ENCODE data around the gene PARD3. TPM values are rescaled to one million over a fixed set of nuclear protein-coding genes. Genes with fewer than 3 reads are reported as not detected.
A peak's percentile ranks its signal among the peaks of the same experiment; 100 is the strongest.
"Not testable (repeated sequence)": the region's sequence is repeated elsewhere in the genome, so short reads cannot be mapped to it uniquely, and the experiment has no call there.

PARD3 gene
- total RNA-seq, 2 experiments from 2014 or later, result 3.6 to 4.0 TPM

DNA sequence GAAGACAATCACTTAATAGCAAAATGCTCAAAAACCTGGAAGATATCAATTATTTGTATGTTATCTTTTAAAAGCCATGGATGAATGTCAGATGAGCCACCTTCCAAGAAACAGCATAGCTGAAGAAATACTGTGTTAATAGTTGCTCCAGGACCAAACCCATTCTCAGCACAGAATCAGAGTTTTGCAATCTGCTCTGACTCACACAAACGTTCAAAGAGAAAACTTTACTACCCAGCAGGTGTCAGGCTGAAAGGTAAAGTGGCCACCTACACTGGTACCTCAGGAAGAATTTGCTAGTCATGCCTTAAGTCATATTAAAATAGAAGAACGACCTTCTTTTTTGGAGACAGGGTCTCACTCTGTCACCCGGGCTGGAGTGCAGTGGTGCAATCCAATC, 526.5 kb downstream of the PARD3 start:
- no peak overlapping the region for H3K4me3 Mint-ChIP-seq
- H3K9me3 Mint-ChIP-seq, result no peaks in the 10 kb centered on the region
- H3K36me3 Mint-ChIP-seq (ENCODE audit: low read depth), result no peaks in the 10 kb centered on the region
- H3K4me1 Mint-ChIP-seq (ENCODE audit: low read depth), result peaks cover 15% of the 10 kb centered on the region
- intact Hi-C loops (cut with micrococcal nuclease), result loop anchor here (10.0 kb wide), 1 partner anchor 1154 kb away; no protein-coding TSS in a partner anchor
- DNase-seq, result no peak
- peaks cover 19% of the 10 kb centered on the region for H3K27me3 Mint-ChIP-seq (ENCODE audit: low read depth)
- no peak overlapping the region for H3K27ac Mint-ChIP-seq
- CTCF ChIA-PET, result no interaction called here

DNA sequence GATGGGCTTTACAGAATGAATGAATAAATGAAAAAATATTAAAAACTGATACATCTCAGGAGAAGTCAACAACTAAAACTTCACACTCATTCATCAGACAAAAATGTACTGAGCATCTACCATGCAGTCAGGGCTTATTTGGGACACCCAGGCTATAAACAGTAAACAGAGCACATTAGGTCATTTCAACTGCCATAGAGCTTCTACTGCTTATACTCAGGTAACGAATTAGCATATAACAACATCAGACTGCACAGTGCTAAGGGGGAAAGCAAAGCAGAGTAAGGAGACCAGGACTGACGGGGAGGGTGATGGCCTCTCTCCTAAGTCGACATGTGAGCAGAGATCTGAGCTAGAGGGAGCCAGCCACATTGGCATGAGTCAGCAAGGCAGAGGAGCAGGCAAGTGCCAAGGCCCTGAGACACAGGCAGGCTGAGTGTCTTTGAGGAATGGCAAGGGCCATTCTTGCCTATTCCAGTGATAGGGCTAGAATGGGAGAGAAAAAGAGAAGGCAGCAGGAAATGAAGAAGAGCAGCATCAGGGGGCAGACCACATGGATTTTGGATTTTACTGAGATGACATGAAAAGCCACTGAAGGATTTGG, 528.9 kb downstream of the PARD3 start:
- CTCF ChIA-PET, result no interaction called here
- intact Hi-C loops (cut with micrococcal nuclease), result loop anchor here (10.0 kb wide), 1 partner anchor 1151 kb away; no protein-coding TSS in a partner anchor
- H3K4me3 Mint-ChIP-seq, result no peak overlapping the region

GRCh38 chr10:34281661-34282582, 533.2 kb downstream of the PARD3 start:
- Mint-ChIP-seq H3K4me1 (ENCODE audit: low read depth) (peaks cover 30% of the 10 kb centered on the region), H3K4me3 (no peak overlapping the region), H3K27me3 (ENCODE audit: low read depth) (peaks cover 12% of the 10 kb centered on the region), H3K36me3 (ENCODE audit: low read depth) (no peaks in the 10 kb centered on the region), H3K27ac (peak overlapping the region; percentile 41), H3K9me3 (no peaks in the 10 kb centered on the region)
- CTCF ChIA-PET, result no interaction called here
- intact Hi-C loops (cut with micrococcal nuclease), result loop anchor here (1.0 to 10.0 kb wide), 6 partner anchors 12 to 1147 kb away; no protein-coding TSS in a partner anchor
- no peak for DNase-seq

More for the DNA sequence above, 528.9 kb downstream of the PARD3 start:
- Mint-ChIP-seq H3K27ac (no peak overlapping the region), H3K9me3 (no peaks in the 10 kb centered on the region), H3K27me3 (ENCODE audit: low read depth) (peaks cover 19% of the 10 kb centered on the region), H3K4me1 (ENCODE audit: low read depth) (peaks cover 18% of the 10 kb centered on the region), H3K36me3 (ENCODE audit: low read depth) (no peaks in the 10 kb centered on the region)
- peak; percentile 11 for DNase-seq

GRCh38 chr10:34280599-34281374, 534.3 kb downstream of the PARD3 start:
- intact Hi-C loops (cut with micrococcal nuclease), result loop anchor here (1.0 to 10.0 kb wide), 5 partner anchors 26 to 1146 kb away; no protein-coding TSS in a partner anchor
- DNase-seq, result peak; percentile 23
- peaks cover 30% of the 10 kb centered on the region for H3K4me1 Mint-ChIP-seq (ENCODE audit: low read depth)
- H3K27ac Mint-ChIP-seq, result peak overlapping the region; percentile 68
- H3K27me3 Mint-ChIP-seq (ENCODE audit: low read depth), result peaks cover 6% of the 10 kb centered on the region
- H3K4me3 Mint-ChIP-seq, result no peak overlapping the region
- no peaks in the 10 kb centered on the region for H3K9me3 Mint-ChIP-seq
- CTCF ChIA-PET, result no interaction called here
- H3K36me3 Mint-ChIP-seq (ENCODE audit: low read depth), result no peaks in the 10 kb centered on the region

DNA sequence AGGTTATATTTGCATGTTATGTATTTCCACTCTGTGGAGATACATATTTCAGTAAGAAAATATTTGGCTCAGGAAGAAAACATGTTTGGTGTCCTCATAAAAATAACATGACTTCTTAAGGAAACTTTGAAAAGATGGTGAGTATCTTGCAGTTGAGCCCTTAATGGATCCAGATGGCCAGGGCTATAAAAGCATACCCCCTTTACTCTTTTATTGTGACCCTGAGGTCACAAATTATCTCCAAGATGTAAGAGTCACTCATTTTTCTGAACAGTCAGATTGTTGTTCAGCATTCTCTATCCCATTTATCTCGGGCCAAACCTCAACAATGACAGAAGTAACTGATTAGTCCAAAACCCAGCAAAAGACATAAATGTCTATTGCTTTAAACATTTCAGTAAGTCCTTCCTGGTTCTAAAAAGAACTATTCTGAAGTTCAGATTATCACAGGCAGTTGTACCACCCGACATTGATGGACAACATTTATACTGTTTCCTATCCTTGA, 539.4 kb downstream of the PARD3 start:
- intact Hi-C loops (cut with micrococcal nuclease), result no loop called here
- Mint-ChIP-seq H3K4me3 (no peak overlapping the region), H3K27me3 (ENCODE audit: low read depth) (peaks cover 6% of the 10 kb centered on the region), H3K36me3 (ENCODE audit: low read depth) (no peaks in the 10 kb centered on the region), H3K9me3 (peaks cover 5% of the 10 kb centered on the region), H3K4me1 (ENCODE audit: low read depth) (peaks cover 7% of the 10 kb centered on the region), H3K27ac (no peak overlapping the region)
- DNase-seq, result no peak
- CTCF ChIA-PET, result no interaction called here

- CTCF ChIA-PET, result no interaction called here
- intact Hi-C loops (cut with micrococcal nuclease), result no loop called here
- H3K36me3 Mint-ChIP-seq (ENCODE audit: low read depth), result no peaks in the 10 kb centered on the region
Observed at GRCh38 chr10:34274906-34275305, 540.2 kb downstream of the PARD3 start.

DNA sequence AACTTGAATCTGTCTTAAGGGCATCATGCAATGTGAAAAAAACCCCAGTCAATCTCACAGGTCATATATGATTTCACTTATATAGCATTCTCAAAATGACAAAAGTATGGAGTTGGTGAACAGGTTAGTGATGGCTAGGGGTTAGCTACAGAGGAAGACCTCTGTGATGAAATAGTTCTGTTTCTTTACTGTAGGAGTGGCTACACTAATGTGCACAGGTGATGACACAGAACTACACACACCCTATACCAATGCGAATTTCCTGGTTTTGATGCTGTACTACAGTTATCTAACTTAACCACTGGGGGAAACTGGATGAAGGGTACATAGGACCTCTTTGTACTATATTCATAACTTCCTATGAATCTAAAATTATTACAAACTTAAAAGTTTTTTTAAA, 541.8 kb downstream of the PARD3 start:
- Mint-ChIP-seq H3K9me3 (peaks cover 5% of the 10 kb centered on the region), H3K36me3 (ENCODE audit: low read depth) (no peaks in the 10 kb centered on the region), H3K4me3 (no peak overlapping the region), H3K4me1 (ENCODE audit: low read depth) (no peaks in the 10 kb centered on the region), H3K27ac (no peak overlapping the region), H3K27me3 (ENCODE audit: low read depth) (peaks cover 3% of the 10 kb centered on the region)
- no peak for DNase-seq
- CTCF ChIA-PET, result no interaction called here
- intact Hi-C loops (cut with micrococcal nuclease), result no loop called here

More at GRCh38 chr10:34274906-34275305, 540.2 kb downstream of the PARD3 start:
- H3K27me3 Mint-ChIP-seq (ENCODE audit: low read depth), result peaks cover 6% of the 10 kb centered on the region
- H3K9me3 Mint-ChIP-seq, result peaks cover 5% of the 10 kb centered on the region
- no peak overlapping the region for H3K27ac Mint-ChIP-seq
- peaks cover 2% of the 10 kb centered on the region for H3K4me1 Mint-ChIP-seq (ENCODE audit: low read depth)
- no peak overlapping the region for H3K4me3 Mint-ChIP-seq
- DNase-seq, result no peak

DNA sequence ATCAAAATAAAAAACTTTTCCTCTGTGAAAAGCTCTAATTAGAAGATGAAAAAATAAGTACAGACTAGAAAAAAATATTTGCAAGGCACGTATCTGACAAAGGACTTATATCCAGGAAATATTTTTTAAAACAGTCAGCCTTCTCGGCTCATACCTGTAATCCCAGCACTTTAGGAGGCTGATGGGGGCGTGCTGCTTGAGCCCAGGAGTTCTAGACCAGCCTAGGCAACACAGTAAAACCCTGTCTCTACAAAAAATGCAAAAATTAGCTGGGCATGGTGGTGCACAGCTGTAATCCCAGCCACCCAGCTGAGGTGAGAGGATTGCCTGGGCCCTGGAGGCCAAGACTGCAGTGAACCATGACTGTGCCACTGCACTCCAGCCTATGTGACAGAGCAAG, 542.8 kb downstream of the PARD3 start:
- CTCF ChIA-PET, result no interaction called here
- no peaks in the 10 kb centered on the region for H3K36me3 Mint-ChIP-seq (ENCODE audit: low read depth)
- peaks cover 3% of the 10 kb centered on the region for H3K27me3 Mint-ChIP-seq (ENCODE audit: low read depth)
- H3K4me3 Mint-ChIP-seq, result no peak overlapping the region
- intact Hi-C loops (cut with micrococcal nuclease), result no loop called here
- no peak overlapping the region for H3K27ac Mint-ChIP-seq
- no peaks in the 10 kb centered on the region for H3K4me1 Mint-ChIP-seq (ENCODE audit: low read depth)
- no peak for DNase-seq
- H3K9me3 Mint-ChIP-seq, result peaks cover 7% of the 10 kb centered on the region

DNA sequence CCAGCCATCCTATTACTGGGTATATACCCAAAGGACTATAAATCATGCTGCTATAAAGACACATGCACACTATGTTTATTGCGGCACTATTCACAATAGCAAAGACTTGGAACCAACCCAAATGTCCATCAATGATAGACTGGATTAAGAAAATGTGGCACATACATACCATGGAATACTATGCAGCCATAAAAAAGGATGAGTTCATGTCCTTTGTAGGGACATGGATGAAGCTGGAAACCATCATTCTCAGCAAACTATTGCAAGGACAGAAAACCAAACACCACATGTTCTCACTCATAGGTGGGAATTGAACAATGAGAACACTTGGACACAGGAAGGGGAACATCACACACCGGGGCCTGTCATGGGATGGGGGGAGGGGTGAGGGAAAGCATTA, 546.7 kb downstream of the PARD3 start:
- H3K4me3 Mint-ChIP-seq; intact Hi-C loops (cut with micrococcal nuclease); H3K27ac Mint-ChIP-seq; H3K27me3 Mint-ChIP-seq (ENCODE audit: low read depth); DNase-seq; CTCF ChIA-PET; H3K36me3 Mint-ChIP-seq (ENCODE audit: low read depth); H3K9me3 Mint-ChIP-seq; H3K4me1 Mint-ChIP-seq (ENCODE audit: low read depth): not testable (repeated sequence)

- no peak overlapping the region for H3K4me3 Mint-ChIP-seq
- H3K4me1 Mint-ChIP-seq (ENCODE audit: low read depth), result no peaks in the 10 kb centered on the region
- intact Hi-C loops (cut with micrococcal nuclease), result no loop called here
- no peaks in the 10 kb centered on the region for H3K36me3 Mint-ChIP-seq (ENCODE audit: low read depth)
- peaks cover 2% of the 10 kb centered on the region for H3K27me3 Mint-ChIP-seq (ENCODE audit: low read depth)
- DNase-seq, result no peak
- H3K27ac Mint-ChIP-seq, result no peak overlapping the region
- CTCF ChIA-PET, result interaction anchor here (1.6 kb wide), 1 partner anchor 13 kb away, joined by 4 read pairs; no protein-coding TSS in a partner anchor
- peaks cover 2% of the 10 kb centered on the region for H3K9me3 Mint-ChIP-seq
Observed at GRCh38 chr10:34262985-34263384, 552.1 kb downstream of the PARD3 start.

DNA sequence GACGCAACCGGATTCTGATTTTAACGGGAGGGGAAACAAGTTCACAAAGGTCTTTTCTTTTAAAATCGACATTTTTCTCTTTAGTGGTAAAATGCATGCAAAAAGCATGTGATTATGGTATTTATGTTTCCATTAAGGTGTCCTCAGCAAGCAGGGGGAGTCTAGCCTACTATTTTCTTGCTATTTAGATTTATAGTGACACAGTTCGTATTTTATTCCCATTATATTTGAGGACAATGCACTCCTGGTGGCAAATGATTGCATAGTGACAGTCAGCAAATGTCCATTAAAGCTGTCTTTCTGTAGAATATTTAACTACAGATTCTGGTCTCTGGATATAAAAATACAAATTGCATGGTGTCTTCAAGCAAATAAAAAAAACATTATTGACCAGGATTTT, 554.2 kb downstream of the PARD3 start:
- Mint-ChIP-seq H3K36me3 (ENCODE audit: low read depth) (no peaks in the 10 kb centered on the region), H3K27ac (no peak overlapping the region), H3K9me3 (no peaks in the 10 kb centered on the region), H3K4me1 (ENCODE audit: low read depth) (no peaks in the 10 kb centered on the region), H3K4me3 (no peak overlapping the region), H3K27me3 (ENCODE audit: low read depth) (peaks cover 7% of the 10 kb centered on the region)
- CTCF ChIA-PET, result no interaction called here
- intact Hi-C loops (cut with micrococcal nuclease), result no loop called here
- DNase-seq, result no peak

GRCh38 chr10:34256216-34256615, 558.9 kb downstream of the PARD3 start:
- Mint-ChIP-seq H3K27ac (no peak overlapping the region), H3K36me3 (ENCODE audit: low read depth) (no peaks in the 10 kb centered on the region), H3K4me3 (no peak overlapping the region), H3K4me1 (ENCODE audit: low read depth) (peaks cover 6% of the 10 kb centered on the region), H3K9me3 (no peaks in the 10 kb centered on the region), H3K27me3 (ENCODE audit: low read depth) (peaks cover 4% of the 10 kb centered on the region)
- DNase-seq, result no peak
- intact Hi-C loops (cut with micrococcal nuclease), result no loop called here
- CTCF ChIA-PET, result no interaction called here

Measured in activated naive CD4-positive, alpha-beta T cell treated with anti-CD3 and anti-CD28 coated beads for 36 hours (primary cell).